Mononuclear cell (primary cell): ENCODE measurements around the gene UMODL1. TPM values are rescaled to one million over a fixed set of nuclear protein-coding genes. Genes with fewer than 3 reads are reported as not detected.

Experiments used
- H3K27me3 ChIP-seq: 2 replicates; pipeline ENCODE4 v1.6.0; 2011; ENCODE audit warnings: low read length, control low read depth; ENCODE audit not compliant: insufficient read depth
- H3K4me1 ChIP-seq: 2 replicates; pipeline ENCODE4 v1.5.1; 2011; ENCODE audit warnings: mild to moderate bottlenecking, low read length, control low read depth; ENCODE audit not compliant: insufficient read depth
- H3K4me3 ChIP-seq: 2 replicates; pipeline ENCODE4 v1.5.1; 2011; ENCODE audit warnings: mild to moderate bottlenecking, low read length, moderate library complexity
- H3K9me3 ChIP-seq: 2 replicates; pipeline ENCODE4 v1.5.1; 2011; ENCODE audit warnings: low read depth, mild to moderate bottlenecking, control low read depth, low read length
- total RNA-seq: library from RNA; depleted of rRNA; stranded (reverse); fragments of >200 nt; gene quantifications from one replicate; pipeline ENCODE4 v1.2.3, GENCODE V29; 2012

UMODL1 gene
- total RNA-seq, result under 0.01 TPM

DNA sequence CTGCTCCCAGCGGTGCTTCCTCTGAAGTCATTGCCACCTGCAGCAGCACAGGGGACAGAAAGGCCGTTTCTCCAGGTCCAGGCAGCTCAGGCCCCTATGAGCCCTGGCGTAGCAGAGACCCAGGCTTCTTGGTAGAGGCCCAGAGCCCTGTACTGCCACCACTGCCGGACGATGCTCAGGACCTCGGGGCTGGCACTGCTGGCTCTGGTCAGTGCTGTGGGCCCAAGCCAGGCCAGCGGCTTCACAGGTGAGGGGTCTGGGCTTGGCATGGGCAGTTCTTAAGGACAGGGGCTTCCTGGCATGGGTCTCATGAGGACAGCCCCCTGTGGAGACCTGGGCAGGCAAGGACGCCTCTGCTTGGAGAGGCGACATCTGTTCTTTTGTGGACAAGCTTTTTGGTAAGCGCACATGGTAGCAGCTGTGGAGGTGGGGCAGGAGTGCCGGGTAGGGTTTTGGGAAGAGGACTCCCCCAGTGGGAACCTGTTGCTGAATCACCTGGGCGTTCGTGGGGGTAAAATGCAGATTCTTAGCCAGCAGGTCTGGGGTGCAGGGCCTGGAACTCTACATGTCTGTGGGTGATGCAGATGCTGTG lies at the start of gene UMODL1:
UMODL1 (plus strand) TSS at position 172 of the 592 bp plus-strand sequence; CDS start at position 172, 0 bp downstream.
- peaks cover 5% of the 10 kb centered on the region for H3K4me1 ChIP-seq
- no peaks in the 10 kb centered on the region for H3K27me3 ChIP-seq
- no peaks in the 10 kb centered on the region for H3K9me3 ChIP-seq
- H3K4me3 ChIP-seq, result no peak within 1 kb of the TSS

GRCh38 chr21:42021371-42022090 lies 49.6 kb upstream of the UMODL1 start:
- Histone ChIP-seq H3K9me3 (no peaks in the 10 kb centered on the region), H3K4me1 (no peaks in the 10 kb centered on the region), H3K4me3 (no peak overlapping the region), H3K27me3 (no peaks in the 10 kb centered on the region)

GRCh38 chr21:42022091-42022430 lies 49.1 kb upstream of the UMODL1 start:
- Histone ChIP-seq H3K27me3 (no peaks in the 10 kb centered on the region), H3K4me3 (no peak overlapping the region), H3K9me3 (no peaks in the 10 kb centered on the region), H3K4me1 (no peaks in the 10 kb centered on the region)

GRCh38 chr21:42022906-42023305 lies 48.2 kb upstream of the UMODL1 start:
- H3K4me1 ChIP-seq, result no peaks in the 10 kb centered on the region
- no peaks in the 10 kb centered on the region for H3K27me3 ChIP-seq
- H3K4me3 ChIP-seq, result no peak overlapping the region
- no peaks in the 10 kb centered on the region for H3K9me3 ChIP-seq

DNA sequence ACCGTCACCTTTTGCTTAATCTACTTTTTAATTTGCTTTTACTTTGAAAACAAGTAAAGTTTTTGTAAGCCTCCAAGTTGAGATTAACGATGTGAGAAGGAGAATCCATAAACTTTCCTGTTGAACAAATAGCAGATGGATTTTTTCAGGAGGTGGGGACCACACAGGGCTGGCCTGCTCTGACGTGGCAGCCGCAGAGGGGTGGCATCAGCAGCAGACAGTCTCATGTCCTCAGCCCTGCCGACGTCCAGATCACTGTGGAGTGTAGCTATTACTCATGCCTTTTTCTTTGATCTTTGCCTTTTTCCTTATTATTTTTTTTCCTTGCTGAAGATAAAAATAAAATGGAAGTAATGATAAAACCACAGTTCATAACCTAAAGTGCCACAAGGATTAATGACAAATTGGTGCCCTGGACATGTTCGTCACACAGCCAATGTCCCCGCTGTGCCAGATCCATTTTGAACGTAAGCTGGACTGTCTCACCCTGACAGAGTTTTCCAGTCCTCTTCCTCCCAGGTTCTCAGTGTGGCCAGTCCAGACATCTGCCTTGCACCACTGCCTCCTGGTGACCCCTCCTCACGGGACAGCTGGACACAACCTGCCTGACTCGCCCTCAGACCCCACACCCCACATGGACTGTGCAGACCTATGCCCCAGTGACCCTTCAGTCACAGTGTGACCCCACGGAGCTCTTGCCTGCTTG lies 45.6 kb upstream of the UMODL1 start:
- no peaks in the 10 kb centered on the region for H3K27me3 ChIP-seq
- no peaks in the 10 kb centered on the region for H3K4me1 ChIP-seq
- H3K4me3 ChIP-seq, result no peak overlapping the region
- H3K9me3 ChIP-seq, result no peaks in the 10 kb centered on the region

DNA sequence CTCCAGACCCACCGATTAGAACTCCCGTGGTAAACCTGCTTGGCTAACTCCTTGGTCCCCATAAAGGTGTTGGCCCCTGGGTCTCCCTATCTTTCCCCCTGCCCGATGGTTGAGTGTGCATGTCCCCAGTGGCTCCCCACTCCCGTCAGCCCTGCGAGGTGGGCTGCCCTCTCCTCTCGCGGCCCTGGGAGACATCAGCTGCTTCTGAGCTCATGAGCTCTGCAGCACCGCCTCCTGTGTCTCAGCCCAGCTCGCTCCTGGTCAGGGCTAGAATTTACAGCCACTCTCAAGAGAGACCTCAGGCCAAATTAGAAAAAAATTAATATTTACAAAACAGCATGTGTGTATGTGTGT lies 45.1 kb upstream of the UMODL1 start:
- Histone ChIP-seq H3K4me3 (no peak overlapping the region), H3K27me3 (no peaks in the 10 kb centered on the region), H3K4me1 (no peaks in the 10 kb centered on the region), H3K9me3 (no peaks in the 10 kb centered on the region)

- Histone ChIP-seq H3K4me1 (no peaks in the 10 kb centered on the region), H3K9me3 (no peaks in the 10 kb centered on the region), H3K4me3 (no peak overlapping the region), H3K27me3 (no peaks in the 10 kb centered on the region)
Measured at GRCh38 chr21:42027085-42027821, 43.9 kb upstream of the UMODL1 start.

GRCh38 chr21:42027822-42028765 lies 43.0 kb upstream of the UMODL1 start:
- H3K4me3 ChIP-seq, result no peak overlapping the region
- H3K4me1 ChIP-seq, result no peaks in the 10 kb centered on the region
- H3K27me3 ChIP-seq, result no peaks in the 10 kb centered on the region
- H3K9me3 ChIP-seq, result no peaks in the 10 kb centered on the region

DNA sequence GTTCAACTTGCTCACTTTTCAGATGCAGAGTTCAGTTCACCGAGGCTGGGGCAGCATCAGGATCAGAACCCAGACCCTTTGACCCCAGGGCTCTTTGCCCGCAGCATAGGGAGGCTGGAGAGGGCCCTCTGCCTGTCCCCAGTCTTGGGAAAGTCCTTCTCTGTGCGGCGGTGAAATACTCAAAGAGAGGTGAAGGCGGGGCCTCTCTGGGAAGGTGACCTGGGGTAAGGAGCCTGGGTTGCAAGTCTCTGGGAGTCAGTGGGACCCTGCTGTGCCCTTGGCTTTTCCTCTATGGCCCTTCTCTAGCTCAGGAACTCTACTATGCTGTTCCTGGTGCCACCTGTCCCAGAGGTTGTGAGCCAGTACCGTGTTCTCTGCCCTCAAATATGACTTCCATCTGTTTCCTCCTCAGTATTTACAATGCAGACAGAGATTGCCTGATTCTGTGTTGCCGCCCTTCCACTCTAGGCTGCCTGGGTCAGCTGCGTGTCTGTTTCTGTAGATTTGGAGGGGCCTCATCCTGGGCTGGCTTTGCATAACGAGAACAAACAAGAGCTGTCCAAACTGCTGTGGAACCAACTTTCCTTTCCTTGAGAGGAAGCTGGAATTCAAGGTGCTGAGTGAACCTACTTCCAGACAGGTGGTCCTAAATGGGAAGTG lies 42.2 kb upstream of the UMODL1 start:
- Histone ChIP-seq H3K4me3 (no peak overlapping the region), H3K9me3 (no peaks in the 10 kb centered on the region), H3K4me1 (no peaks in the 10 kb centered on the region), H3K27me3 (no peaks in the 10 kb centered on the region)

- Histone ChIP-seq H3K4me3 (no peak overlapping the region), H3K27me3 (no peaks in the 10 kb centered on the region), H3K4me1 (no peaks in the 10 kb centered on the region), H3K9me3 (no peaks in the 10 kb centered on the region)
Measured at GRCh38 chr21:42030311-42030710, 40.8 kb upstream of the UMODL1 start.

DNA sequence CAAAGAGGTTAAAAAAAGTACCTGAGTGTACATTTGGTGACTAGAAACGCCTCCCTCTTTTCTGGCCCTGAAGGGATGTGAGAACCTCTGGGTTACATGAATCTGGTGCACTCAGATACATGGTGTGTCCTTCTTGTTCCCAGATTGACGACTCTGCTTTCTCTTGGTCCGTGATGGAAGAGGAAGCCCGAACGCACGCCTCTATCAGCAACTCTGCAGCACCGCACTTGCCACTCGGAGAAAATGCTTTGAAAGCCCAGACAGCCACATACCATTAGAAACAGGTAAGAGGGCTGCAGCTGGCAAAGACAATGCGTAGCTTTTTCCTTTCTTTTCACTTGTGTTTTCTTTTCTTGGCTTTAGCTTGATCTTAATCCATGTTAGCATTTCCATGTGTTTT lies 39.9 kb upstream of the UMODL1 start:
- Histone ChIP-seq H3K4me1 (no peaks in the 10 kb centered on the region), H3K4me3 (no peak overlapping the region), H3K27me3 (no peaks in the 10 kb centered on the region), H3K9me3 (no peaks in the 10 kb centered on the region)

DNA sequence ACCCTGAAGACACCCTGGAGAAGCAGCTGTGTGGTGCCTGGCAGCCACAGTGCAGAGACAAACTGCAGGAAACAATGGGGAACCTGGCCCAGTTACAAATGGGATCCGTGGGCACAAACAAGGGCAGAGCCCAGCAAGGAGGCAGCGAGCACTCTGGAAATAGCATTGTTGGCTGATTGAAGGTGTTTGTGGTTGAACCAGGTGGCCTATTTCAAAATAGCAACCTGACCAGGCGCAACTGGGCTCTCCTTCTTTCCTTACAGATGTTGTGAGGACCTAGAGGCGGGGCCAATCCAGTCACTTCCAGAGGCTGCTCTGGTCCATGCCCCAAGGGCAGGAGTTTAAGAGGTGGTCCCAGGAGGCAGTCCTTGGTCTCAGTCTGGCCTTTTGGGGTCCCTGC lies 39.3 kb upstream of the UMODL1 start:
- Histone ChIP-seq H3K4me1 (no peaks in the 10 kb centered on the region), H3K4me3 (no peak overlapping the region), H3K9me3 (no peaks in the 10 kb centered on the region), H3K27me3 (no peaks in the 10 kb centered on the region)

GRCh38 chr21:42032266-42032665 lies 38.9 kb upstream of the UMODL1 start:
- Histone ChIP-seq H3K27me3 (no peaks in the 10 kb centered on the region), H3K4me3 (no peak overlapping the region), H3K9me3 (no peaks in the 10 kb centered on the region), H3K4me1 (no peaks in the 10 kb centered on the region)

DNA sequence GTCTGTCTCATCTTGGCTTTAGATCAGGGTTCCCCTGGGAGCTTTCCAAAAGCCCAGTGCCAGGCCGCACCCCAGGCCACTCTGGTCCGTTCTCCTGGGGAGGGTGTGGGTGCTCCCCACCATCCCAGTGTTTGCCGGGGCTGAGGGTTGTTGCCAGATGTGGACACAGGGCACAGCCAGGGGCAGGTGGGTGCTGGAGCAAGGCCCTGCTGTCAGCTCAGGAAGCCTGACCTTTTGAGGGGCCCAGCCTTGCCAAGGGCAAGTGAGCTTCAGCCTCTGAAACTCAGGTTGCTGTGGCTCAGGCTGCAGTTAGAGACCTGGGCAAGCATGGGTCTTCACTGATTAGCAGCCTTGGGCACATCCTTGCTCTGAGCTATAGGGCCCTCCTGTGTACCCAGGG lies 38.1 kb upstream of the UMODL1 start:
- no peak overlapping the region for H3K4me3 ChIP-seq
- no peaks in the 10 kb centered on the region for H3K9me3 ChIP-seq
- H3K27me3 ChIP-seq, result no peaks in the 10 kb centered on the region
- no peaks in the 10 kb centered on the region for H3K4me1 ChIP-seq
